Stimulated activated CD4-positive, alpha-beta T cell treated with anti-CD3 and anti-CD28 coated beads, Interleukin-15, amount 100 ng/mL, for 24 hours (primary cell): ENCODE results near the gene CEACAM16.
"Not testable (repeated sequence)": the region's sequence is repeated elsewhere in the genome, so short reads cannot be mapped to it uniquely, and the experiment has no call there.

Experiments used
- DNase-seq: peaks from one replicate; pipeline ENCODE4 v3.0.0-alpha.2; 2020

The CEACAM16 gene

GRCh38 chr19:44677019-44677811 lies 21.7 kb upstream of the CEACAM16 start:
- no peak for DNase-seq

GRCh38 chr19:44680536-44680935 lies 18.4 kb upstream of the CEACAM16 start:
- no peak for DNase-seq

- no peak for DNase-seq
Observed at GRCh38 chr19:44681992-44682790, 16.8 kb upstream of the CEACAM16 start.

GRCh38 chr19:44682807-44683206 lies 16.1 kb upstream of the CEACAM16 start:
- DNase-seq, result no peak

- no peak for DNase-seq
Observed at GRCh38 chr19:44683434-44684210, 15.3 kb upstream of the CEACAM16 start.

- DNase-seq, result not testable (repeated sequence)
Observed at GRCh38 chr19:44684396-44684795, 14.6 kb upstream of the CEACAM16 start.

GRCh38 chr19:44684892-44685863 lies 13.8 kb upstream of the CEACAM16 start:
- DNase-seq, result peak; percentile 23

- no peak for DNase-seq
Observed at GRCh38 chr19:44685877-44686276, 13.1 kb upstream of the CEACAM16 start.

GRCh38 chr19:44686896-44687295 lies 12.1 kb upstream of the CEACAM16 start:
- DNase-seq, result no peak

- no peak for DNase-seq
Observed at GRCh38 chr19:44687888-44688287, 11.1 kb upstream of the CEACAM16 start.

GRCh38 chr19:44689290-44690130 lies 9.4 kb upstream of the CEACAM16 start:
- DNase-seq, result peak; percentile 85

- no peak for DNase-seq
Observed at GRCh38 chr19:44690131-44690440, 8.9 kb upstream of the CEACAM16 start.

- DNase-seq, result no peak
Observed at GRCh38 chr19:44692379-44692721, 6.6 kb upstream of the CEACAM16 start.

- peak; percentile 40 for DNase-seq
Observed at GRCh38 chr19:44694184-44694579, 4.8 kb upstream of the CEACAM16 start.

GRCh38 chr19:44696939-44697669 lies 1.8 kb upstream of the CEACAM16 start:
- DNase-seq, result no peak

GRCh38 chr19:44697670-44698034 lies 1.3 kb upstream of the CEACAM16 start:
- no peak for DNase-seq

- DNase-seq, result no peak
Observed at GRCh38 chr19:44700547-44700946, 1.6 kb downstream of the CEACAM16 start.

- no peak for DNase-seq
Observed at GRCh38 chr19:44701228-44701627, 2.3 kb downstream of the CEACAM16 start.

- no peak for DNase-seq
Observed at GRCh38 chr19:44702551-44703176, 3.7 kb downstream of the CEACAM16 start.

- no peak for DNase-seq
Observed at GRCh38 chr19:44703336-44704078, 4.6 kb downstream of the CEACAM16 start.
